ENCODE measurements around the gene CAPZB. TPM values are rescaled to one million over a fixed set of nuclear protein-coding genes. Genes with fewer than 3 reads are reported as not detected.

Gene CAPZB
- polyA plus RNA-seq, 3 donors = 229 to 280 (median 234) TPM

GRCh38 chr1:19368964-19369363, 116.4 kb downstream of the CAPZB start:
- no peak for DNase-seq (ENCODE audit: extremely low read depth in 1 of 11, low read depth in 9 of 11, low spot score in 4 of 11)

- no peak for DNase-seq (ENCODE audit: extremely low read depth in 1 of 11, low read depth in 9 of 11, low spot score in 4 of 11)
These were observed 117.3 kb downstream of the CAPZB start for GRCh38 chr1:19368050-19368449.

- DNase-seq (ENCODE audit: extremely low read depth in 1 of 11, low read depth in 9 of 11, low spot score in 4 of 11) = peak in 1 of 11 donors; percentile 24
These were observed 117.7 kb downstream of the CAPZB start for GRCh38 chr1:19367584-19368041.

GRCh38 chr1:19366599-19367536, 118.5 kb downstream of the CAPZB start:
- no peak for DNase-seq (ENCODE audit: extremely low read depth in 1 of 11, low read depth in 9 of 11, low spot score in 4 of 11)

- DNase-seq (ENCODE audit: extremely low read depth in 1 of 11, low read depth in 9 of 11, low spot score in 4 of 11) = no peak
These were observed 119.6 kb downstream of the CAPZB start for GRCh38 chr1:19365721-19366120.

- no peak for DNase-seq (ENCODE audit: extremely low read depth in 1 of 11, low read depth in 9 of 11, low spot score in 4 of 11)
These were observed 121.7 kb downstream of the CAPZB start for GRCh38 chr1:19363536-19364152.

GRCh38 chr1:19361611-19362147, 123.7 kb downstream of the CAPZB start:
- no peak for DNase-seq (ENCODE audit: extremely low read depth in 1 of 11, low read depth in 9 of 11, low spot score in 4 of 11)

- no peak for DNase-seq (ENCODE audit: extremely low read depth in 1 of 11, low read depth in 9 of 11, low spot score in 4 of 11)
These were observed 124.3 kb downstream of the CAPZB start for GRCh38 chr1:19360843-19361610.

GRCh38 chr1:19360432-19360831, 124.9 kb downstream of the CAPZB start:
- DNase-seq (ENCODE audit: extremely low read depth in 1 of 11, low read depth in 9 of 11, low spot score in 4 of 11) = no peak

GRCh38 chr1:19360016-19360415, 125.3 kb downstream of the CAPZB start:
- no peak for DNase-seq (ENCODE audit: extremely low read depth in 1 of 11, low read depth in 9 of 11, low spot score in 4 of 11)

- DNase-seq (ENCODE audit: extremely low read depth in 1 of 11, low read depth in 9 of 11, low spot score in 4 of 11) = no peak
These were observed 126.0 kb downstream of the CAPZB start for GRCh38 chr1:19359357-19359756.

- no peak for DNase-seq (ENCODE audit: extremely low read depth in 1 of 11, low read depth in 9 of 11, low spot score in 4 of 11)
These were observed 126.6 kb downstream of the CAPZB start for GRCh38 chr1:19358710-19359109.

- DNase-seq (ENCODE audit: extremely low read depth in 1 of 11, low read depth in 9 of 11, low spot score in 4 of 11) = no peak
These were observed 127.9 kb downstream of the CAPZB start for GRCh38 chr1:19357299-19357986.

- DNase-seq (ENCODE audit: extremely low read depth in 1 of 11, low read depth in 9 of 11, low spot score in 4 of 11) = no peak
These were observed 129.1 kb downstream of the CAPZB start for GRCh38 chr1:19356266-19356665.

- DNase-seq (ENCODE audit: extremely low read depth in 1 of 11, low read depth in 9 of 11, low spot score in 4 of 11) = no peak
These were observed 130.8 kb downstream of the CAPZB start for GRCh38 chr1:19354531-19354981.

- no peak for DNase-seq (ENCODE audit: extremely low read depth in 1 of 11, low read depth in 9 of 11, low spot score in 4 of 11)
These were observed 131.7 kb downstream of the CAPZB start for GRCh38 chr1:19353596-19353995.

- no peak for DNase-seq (ENCODE audit: extremely low read depth in 1 of 11, low read depth in 9 of 11, low spot score in 4 of 11)
These were observed 132.5 kb downstream of the CAPZB start for GRCh38 chr1:19352839-19353238.

- no peak for DNase-seq (ENCODE audit: extremely low read depth in 1 of 11, low read depth in 9 of 11, low spot score in 4 of 11)
These were observed 133.5 kb downstream of the CAPZB start for GRCh38 chr1:19351873-19352272.

GRCh38 chr1:19350566-19350965, 134.8 kb downstream of the CAPZB start:
- DNase-seq (ENCODE audit: extremely low read depth in 1 of 11, low read depth in 9 of 11, low spot score in 4 of 11) = no peak
